T-helper 1 cell treated with Interleukin-12 subunit alpha and Interleukin-12 subunit beta and Interleukin-4 antibody, amounts not matched to agents 30 ng/mL and 1 ng/mL, for 36 hours (primary cell): ENCODE data around the gene ZNF133. TPM values are rescaled to one million over a fixed set of nuclear protein-coding genes. Genes with fewer than 3 reads are reported as not detected.
"Not testable (repeated sequence)": the region's sequence is repeated elsewhere in the genome, so short reads cannot be mapped to it uniquely, and the experiment has no call there.

ENCODE experiments used
- intact Hi-C: fragments of 100-400 bp; cut with micrococcal nuclease; formaldehyde crosslinking; loops from one replicate; pipeline ENCODE4 v1.15.1; 2024
- total RNA-seq: library from RNA; stranded (reverse); gene quantifications from 2 replicates; pipeline ENCODE4 v1.2.3, GENCODE V29; 2022

Gene ZNF133
- total RNA-seq = 9.9 and 10.1 TPM in 2 replicates

DNA sequence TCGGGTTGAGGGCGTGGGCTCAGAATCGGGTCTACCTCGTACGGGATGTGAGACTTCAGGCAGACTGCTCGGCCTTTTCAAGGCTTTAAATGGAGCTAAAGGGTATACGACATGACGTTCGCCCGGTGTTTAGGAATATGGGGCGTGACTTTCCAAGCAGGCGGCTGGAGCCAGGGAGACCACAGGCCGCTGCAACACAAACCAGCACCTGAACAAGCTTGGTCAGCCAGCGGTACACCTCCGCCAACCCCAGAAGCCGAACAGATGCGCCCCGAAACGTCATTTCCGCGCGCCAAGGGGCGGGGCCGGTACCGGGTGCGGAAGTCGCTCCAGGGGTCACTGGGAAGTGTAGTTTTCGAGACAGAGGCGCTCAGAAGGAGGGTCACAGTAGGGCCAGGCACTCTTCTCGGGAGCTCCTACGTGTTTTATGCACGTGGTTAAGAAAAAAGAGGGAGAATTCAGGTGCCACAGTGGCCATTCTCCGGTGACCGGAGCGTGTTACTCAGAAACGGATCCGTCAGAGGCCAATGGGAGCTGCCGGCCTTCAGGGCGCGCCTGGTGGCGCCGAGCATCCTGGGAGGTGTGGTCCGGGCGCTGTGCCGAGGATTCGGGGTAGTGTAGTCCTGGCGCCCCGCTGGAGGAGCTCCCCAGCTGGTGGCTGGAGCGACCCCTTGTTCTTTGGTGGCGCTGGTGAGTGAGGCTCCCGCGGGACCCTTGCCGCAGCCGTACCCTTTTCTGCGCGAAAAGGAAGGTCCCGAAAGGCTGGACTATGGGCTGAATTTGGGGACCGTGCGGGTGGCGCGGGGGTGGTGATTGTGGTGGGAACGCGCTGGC is at the start of gene ZNF133:
Gene ZNF133, plus strand, starts transcription at position 613 of the 834 bp plus-strand sequence. CDS start 17,160 bp downstream, outside the sequence.
- intact Hi-C loops = loop anchor here (1.0 to 2.0 kb wide), 17 partner anchors 12 to 1764 kb away; partner anchors contain the start of genes CFAP61, CRNKL1, DSTN and DTD1

- intact Hi-C loops = no loop called here
These were observed 47.3 kb upstream of the ZNF133 start for GRCh38 chr20:18240997-18241396.

DNA sequence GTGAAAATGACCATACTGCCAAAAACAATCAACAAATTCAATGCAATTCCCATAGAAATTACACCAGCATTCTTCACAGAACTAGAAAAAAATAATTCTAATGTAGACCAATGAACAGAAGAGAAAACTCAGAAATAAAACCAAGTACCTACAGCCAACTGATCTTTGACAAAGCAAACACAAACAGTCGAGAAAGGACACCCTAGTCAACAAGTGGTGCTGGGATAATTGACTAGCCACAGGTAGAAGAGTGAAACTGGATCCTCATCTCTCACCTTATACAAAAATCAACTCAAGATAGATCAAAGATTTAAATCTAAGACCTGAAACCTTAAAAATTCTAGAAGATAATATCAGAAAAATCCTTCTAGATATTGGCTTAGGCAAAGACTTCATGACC is 44.5 kb upstream of the ZNF133 start:
- intact Hi-C loops = no loop called here

- intact Hi-C loops = not testable (repeated sequence)
These were observed 39.8 kb upstream of the ZNF133 start for GRCh38 chr20:18248545-18248944.

- intact Hi-C loops = no loop called here
These were observed 38.1 kb upstream of the ZNF133 start for GRCh38 chr20:18250217-18250616.

DNA sequence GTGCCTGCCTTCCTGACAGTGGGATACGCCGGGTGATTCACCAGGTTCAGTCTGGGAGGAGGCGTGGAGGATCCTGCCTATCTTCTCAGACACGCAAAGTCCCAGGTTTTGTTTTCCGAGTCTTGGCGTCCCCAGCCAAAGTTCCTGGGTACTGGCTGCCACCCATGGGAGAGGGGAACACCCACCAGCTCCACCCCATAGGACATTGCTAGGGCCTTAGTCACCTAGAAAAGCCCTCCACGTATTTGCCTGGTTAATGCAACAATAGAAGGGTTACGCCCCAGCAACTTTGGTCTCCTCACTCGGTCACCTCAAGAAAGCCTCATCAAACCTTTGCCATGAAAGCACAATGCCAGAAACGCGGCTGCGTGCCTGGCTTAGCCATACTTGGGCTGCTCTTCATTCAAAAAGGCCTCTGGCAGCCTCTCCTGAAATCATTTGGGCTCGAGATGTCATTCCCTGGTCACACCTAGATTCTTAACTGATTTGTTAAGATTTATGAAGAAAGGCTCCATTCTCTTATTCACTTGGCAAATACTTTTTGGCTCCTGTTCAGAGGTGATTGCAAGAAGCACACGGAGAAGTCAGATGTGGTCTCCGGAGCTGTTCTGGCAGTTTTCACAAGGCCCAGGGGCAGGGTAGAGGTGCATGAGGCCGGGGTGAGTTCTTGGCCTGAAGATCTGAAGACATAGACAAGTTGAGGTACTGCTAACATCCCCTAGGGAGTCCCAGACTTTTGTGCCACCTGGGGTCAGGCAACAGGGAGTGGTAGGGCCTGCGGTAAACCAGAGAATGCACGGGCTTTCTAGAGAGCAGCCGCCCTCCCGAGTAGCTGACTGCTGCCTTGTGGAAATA is 35.5 kb upstream of the ZNF133 start:
- intact Hi-C loops = no loop called here

- intact Hi-C loops = no loop called here
These were observed 33.7 kb upstream of the ZNF133 start for GRCh38 chr20:18254615-18255014.

- intact Hi-C loops = no loop called here
These were observed 32.8 kb upstream of the ZNF133 start for GRCh38 chr20:18255526-18255925.

- intact Hi-C loops = no loop called here
These were observed 31.8 kb upstream of the ZNF133 start for GRCh38 chr20:18256440-18257090.

DNA sequence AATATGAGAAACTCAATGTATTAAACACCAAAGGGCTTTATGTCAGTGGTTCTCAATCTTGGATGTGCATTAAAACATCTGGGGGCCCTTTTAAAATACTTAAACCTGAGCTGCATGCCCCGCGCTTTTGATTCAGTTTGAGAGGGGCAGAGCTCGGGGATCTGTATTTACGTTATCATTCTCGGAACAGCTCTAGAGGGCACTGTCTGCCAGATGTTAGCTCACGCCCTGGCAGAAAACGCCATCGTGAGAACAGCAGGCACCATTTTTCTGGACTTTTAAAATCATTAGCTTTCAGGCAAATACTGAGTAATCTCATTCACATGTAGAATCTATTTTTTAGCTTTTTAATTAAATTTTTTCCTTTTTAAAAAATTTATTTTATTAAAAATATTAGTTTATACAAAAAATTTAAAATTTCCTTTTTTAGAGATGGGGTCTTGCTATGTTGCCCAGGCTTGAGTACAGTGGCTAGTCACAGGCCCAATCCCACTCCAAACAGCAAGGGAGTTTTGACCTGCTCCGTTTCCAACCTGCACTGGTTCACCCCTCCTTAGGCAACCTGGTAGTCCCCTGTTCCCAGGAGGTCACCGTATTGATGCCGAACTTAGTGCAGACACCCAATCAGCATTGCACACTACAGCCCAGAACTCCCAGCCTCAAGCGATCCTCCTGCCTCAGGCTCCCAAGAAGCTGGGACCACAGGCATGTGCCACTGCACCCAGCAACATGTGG is 30.0 kb upstream of the ZNF133 start:
- intact Hi-C loops = no loop called here

- intact Hi-C loops = no loop called here
These were observed 28.6 kb upstream of the ZNF133 start for GRCh38 chr20:18259730-18260129.

DNA sequence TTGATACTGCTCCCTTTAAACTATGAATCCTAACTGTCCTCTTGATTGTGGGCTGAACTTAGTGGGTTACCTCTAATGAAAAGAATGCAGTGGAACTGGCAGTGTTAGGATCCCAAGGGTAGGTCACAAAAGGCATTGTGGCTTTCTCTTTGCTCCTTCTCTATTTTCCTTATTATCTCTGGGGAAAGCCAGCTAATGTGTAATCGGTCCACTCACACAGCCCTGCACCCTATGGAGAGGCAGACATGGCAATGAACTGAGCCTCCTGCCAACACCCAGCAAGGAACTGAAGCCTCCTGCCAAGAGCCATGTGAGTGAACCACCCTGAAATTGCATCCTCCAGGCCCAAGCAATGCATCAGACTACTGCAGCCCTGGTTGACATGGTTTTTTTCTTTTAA is 24.6 kb upstream of the ZNF133 start:
- intact Hi-C loops = no loop called here

GRCh38 chr20:18265441-18265840 is 22.9 kb upstream of the ZNF133 start:
- intact Hi-C loops = no loop called here

DNA sequence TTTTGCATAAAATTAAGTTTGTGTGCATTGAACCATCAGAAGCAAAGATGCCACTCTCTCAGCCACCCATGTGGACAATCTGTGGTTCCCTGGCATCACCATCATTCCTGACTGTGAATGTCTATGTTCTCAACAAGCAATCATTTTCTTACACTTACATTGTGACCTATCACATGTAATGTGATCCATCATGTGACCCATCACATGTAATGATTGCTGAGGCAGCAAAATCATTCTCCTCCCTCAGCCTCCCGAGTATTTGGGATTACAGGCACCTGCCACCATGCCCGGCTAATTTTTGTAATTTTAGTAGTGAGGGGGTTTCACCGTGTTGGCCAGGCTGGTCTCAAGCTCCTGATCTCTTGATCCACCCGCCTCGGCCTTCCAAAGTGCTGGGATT is 22.0 kb upstream of the ZNF133 start:
- intact Hi-C loops = no loop called here

- intact Hi-C loops = no loop called here
These were observed 20.5 kb upstream of the ZNF133 start for GRCh38 chr20:18267815-18268214.

DNA sequence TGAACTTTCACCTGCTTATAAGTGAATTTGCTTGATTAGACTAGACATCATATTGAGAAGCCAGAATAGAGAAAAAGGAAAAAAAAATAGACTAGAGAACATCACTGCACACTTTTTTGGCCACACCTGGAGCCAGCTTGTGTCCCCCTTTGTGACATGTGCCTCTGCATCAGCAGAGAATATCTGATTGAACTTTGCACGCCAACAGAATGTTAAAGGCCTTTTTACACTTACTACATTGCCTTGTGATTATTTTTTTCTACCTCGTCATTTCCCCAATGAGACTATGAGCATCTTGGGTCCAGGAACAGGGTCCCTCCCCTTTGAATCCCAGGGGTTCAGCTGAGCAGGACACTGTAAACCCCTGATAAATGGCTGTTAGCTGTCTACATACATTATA is 17.2 kb upstream of the ZNF133 start:
- intact Hi-C loops = no loop called here

DNA sequence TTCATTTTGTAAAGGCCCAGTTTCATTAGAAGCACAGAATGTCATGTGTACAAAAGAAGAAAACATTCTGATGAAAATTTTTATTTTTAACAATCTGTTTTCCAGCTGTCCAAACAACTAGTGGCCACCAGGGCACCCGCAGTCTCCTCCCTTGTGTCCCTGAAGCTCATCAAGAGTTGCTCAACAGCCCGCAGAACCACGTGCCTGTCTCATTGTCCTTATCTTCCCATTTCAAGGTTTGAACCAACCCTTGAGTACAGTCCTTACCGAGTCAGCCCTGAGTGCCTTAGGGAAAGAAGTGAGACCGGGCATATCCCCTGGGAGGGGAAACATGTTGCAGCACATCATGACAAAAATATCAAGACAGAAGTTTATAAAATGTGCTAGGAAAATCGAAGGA is 15.9 kb upstream of the ZNF133 start:
- intact Hi-C loops = no loop called here

GRCh38 chr20:18273738-18274137 is 14.6 kb upstream of the ZNF133 start:
- intact Hi-C loops = no loop called here

- intact Hi-C loops = loop anchor here (1.0 to 5.0 kb wide), 7 partner anchors 12 to 1471 kb away; partner anchors contain the start of genes OVOL2 and ZNF133
These were observed 12.4 kb upstream of the ZNF133 start for GRCh38 chr20:18275960-18276359.

DNA sequence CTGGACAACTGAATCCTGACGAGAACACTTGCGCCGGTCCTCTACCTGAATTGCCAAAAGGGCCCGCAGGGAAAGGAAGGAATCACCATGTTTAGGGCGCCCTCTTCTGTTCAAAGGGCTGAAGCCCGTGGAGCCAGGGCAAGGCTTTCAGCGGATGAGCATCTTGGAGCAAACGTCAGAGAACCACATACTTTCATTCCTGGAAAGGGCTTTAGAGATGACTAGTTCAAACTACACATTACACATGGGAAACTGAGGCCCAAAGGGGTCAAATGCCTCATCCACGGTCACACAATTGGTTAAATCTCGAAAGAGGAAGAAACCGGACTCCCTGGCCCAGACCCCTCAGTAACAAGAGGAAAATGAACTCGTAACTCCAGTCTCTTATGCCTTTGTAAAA is 11.5 kb upstream of the ZNF133 start:
- intact Hi-C loops = loop anchor here (1.0 to 5.0 kb wide), 7 partner anchors 11 to 1472 kb away; partner anchors contain the start of genes OVOL2 and ZNF133

GRCh38 chr20:18279242-18279641 is 9.1 kb upstream of the ZNF133 start:
- intact Hi-C loops = loop anchor here (5.0 kb wide), 3 partner anchors 222 to 382 kb away; partner anchors contain the start of gene OVOL2
